Lower leg skin (tissue), 4 donors: ENCODE measurements around the gene LRAT. TPM values are rescaled to one million over a fixed set of nuclear protein-coding genes. Genes with fewer than 3 reads are reported as not detected.

Experiments
- DNase-seq, 2 donors: peaks; one replicate each; pipeline ENCODE4 v3.0.0-alpha.2; 2019; ENCODE audit warnings: low spot score in 2 of 2
- H3K4me3 ChIP-seq: fragments of 200-600 bp; sonication (generic); 2 replicates; pipeline ENCODE4 v1.5.1; 2017; ENCODE audit warnings: mild to moderate bottlenecking, low read depth; ENCODE audit not compliant: poor library complexity, severe bottlenecking
- CTCF ChIP-seq, 3 donors: fragments of 450-650 bp; IDR thresholded peaks; one replicate each; pipeline ENCODE4 v1.5.1; 2016; ENCODE audit warnings: antibody characterized with exemption in 3 of 3, mild to moderate bottlenecking in 3 of 3, moderate library complexity in 2 of 3
- POLR2A ChIP-seq, 2 donors: fragments of 450-650 bp; IDR thresholded peaks; one replicate each; pipeline ENCODE4 v1.6.1; 2016 to 2017; ENCODE audit warnings: antibody characterized with exemption in 2 of 2, mild to moderate bottlenecking in 1 of 2, moderate library complexity in 1 of 2
- WGBS, 2 donors: methylation state at CpG; one replicate each; pipeline ENCODE4 v1.1.5; 2018; 5-methylcytosine and 5-hydroxymethylcytosine counted together
- intact Hi-C: fragments of 100-400 bp; cut with DNase I; formaldehyde crosslinking; loops from one replicate; pipeline ENCODE4 v1.15.0; 2023; ENCODE audit warnings: low total_unique reads
- total RNA-seq, 4 donors: library from RNA; depleted of rRNA; stranded (reverse); fragments of >200 nt; gene quantifications; one replicate each; pipeline ENCODE4 v1.1.0, GENCODE V29; 2016

The LRAT gene
- under 1 TPM; 0.13 to 0.66 (median 0.16) TPM for total RNA-seq

GRCh38 chr4:154743683-154744340, at the start of gene LRAT:
LRAT (plus strand) TSS chr4:154744000; CDS start chr4:154744327, 327 bp downstream.
- TF ChIP-seq POLR2A (IDR thresholded peaks at IDR 0.05) (no peak), CTCF (IDR thresholded peaks at IDR 0.05) (no peak)
- intact Hi-C loops, result no loop called here
- peak within 1 kb of the TSS; percentile 12 for H3K4me3 ChIP-seq
- 1 to 2% methylated on average over 27 to 48 of the region's 55 CpGs for WGBS, 2 donors
- DNase-seq, result no peak

GRCh38 chr4:154707877-154708276, 35.9 kb upstream of the LRAT start:
- no peak overlapping the region for H3K4me3 ChIP-seq
- DNase-seq, result no peak
- intact Hi-C loops, result no loop called here
- TF ChIP-seq POLR2A (IDR thresholded peaks at IDR 0.05) (no peak), CTCF (IDR thresholded peaks at IDR 0.05) (no peak)
- WGBS, 2 donors, result 51 to 53% methylated on average over 3 of the region's 3 CpGs

GRCh38 chr4:154709550-154709949, 34.2 kb upstream of the LRAT start:
- WGBS, 2 donors, result 67 to 69% methylated on average over 4 of the region's 4 CpGs
- TF ChIP-seq CTCF (IDR thresholded peaks at IDR 0.05), result no peak
- no peak for TF ChIP-seq POLR2A (IDR thresholded peaks at IDR 0.05)
- intact Hi-C loops, result no loop called here
- no peak overlapping the region for H3K4me3 ChIP-seq
- no peak for DNase-seq

GRCh38 chr4:154711522-154711921, 32.3 kb upstream of the LRAT start:
- no peak overlapping the region for H3K4me3 ChIP-seq
- intact Hi-C loops, result no loop called here
- DNase-seq, result no peak
- TF ChIP-seq CTCF (IDR thresholded peaks at IDR 0.05) (no peak), POLR2A (IDR thresholded peaks at IDR 0.05) (no peak)

GRCh38 chr4:154714339-154715040, 29.3 kb upstream of the LRAT start:
- intact Hi-C loops, result no loop called here
- H3K4me3 ChIP-seq, result no peak overlapping the region
- WGBS, 2 donors, result 58 to 66% methylated on average over 4 of the region's 4 CpGs
- no peak for TF ChIP-seq CTCF (IDR thresholded peaks at IDR 0.05)
- TF ChIP-seq POLR2A (IDR thresholded peaks at IDR 0.05), result no peak
- no peak for DNase-seq
